C4-2B (cell line): ENCODE data around the gene ITGB5.

Source experiments
- ZFX ChIP-seq: fragments of 450-650 bp; IDR thresholded peaks from 2 replicates; pipeline ENCODE4 v1.6.1; 2017
- TF ChIP-seq, protein P1 (sequence below): fragments of 450-650 bp; conservative IDR thresholded peaks from 2 replicates; pipeline ENCODE4 v1.5.1; 2017; ENCODE audit warnings: mild to moderate bottlenecking

DNA sequence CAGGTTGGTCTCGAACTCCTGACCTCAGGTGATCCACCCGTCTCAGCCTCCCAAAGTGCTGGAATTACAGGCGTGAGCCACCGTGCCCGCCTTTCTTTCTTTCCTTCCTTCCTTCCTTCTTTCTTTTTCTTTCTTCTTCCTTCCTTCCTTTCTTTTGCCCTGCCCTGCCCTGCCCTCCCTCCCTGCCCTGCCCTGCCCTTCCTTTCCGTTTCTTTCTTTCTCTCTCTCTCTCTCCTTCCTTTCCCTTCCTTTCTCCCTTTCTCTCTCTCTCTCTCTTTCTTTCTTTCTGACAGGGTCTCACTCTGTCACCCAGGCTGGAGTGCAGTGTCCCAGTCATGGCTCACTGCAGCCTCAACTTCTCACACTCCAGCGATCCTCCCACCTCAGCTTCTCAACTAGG, 82.3 kb downstream of the ITGB5 start:
- TF ChIP-seq, protein P1, sequence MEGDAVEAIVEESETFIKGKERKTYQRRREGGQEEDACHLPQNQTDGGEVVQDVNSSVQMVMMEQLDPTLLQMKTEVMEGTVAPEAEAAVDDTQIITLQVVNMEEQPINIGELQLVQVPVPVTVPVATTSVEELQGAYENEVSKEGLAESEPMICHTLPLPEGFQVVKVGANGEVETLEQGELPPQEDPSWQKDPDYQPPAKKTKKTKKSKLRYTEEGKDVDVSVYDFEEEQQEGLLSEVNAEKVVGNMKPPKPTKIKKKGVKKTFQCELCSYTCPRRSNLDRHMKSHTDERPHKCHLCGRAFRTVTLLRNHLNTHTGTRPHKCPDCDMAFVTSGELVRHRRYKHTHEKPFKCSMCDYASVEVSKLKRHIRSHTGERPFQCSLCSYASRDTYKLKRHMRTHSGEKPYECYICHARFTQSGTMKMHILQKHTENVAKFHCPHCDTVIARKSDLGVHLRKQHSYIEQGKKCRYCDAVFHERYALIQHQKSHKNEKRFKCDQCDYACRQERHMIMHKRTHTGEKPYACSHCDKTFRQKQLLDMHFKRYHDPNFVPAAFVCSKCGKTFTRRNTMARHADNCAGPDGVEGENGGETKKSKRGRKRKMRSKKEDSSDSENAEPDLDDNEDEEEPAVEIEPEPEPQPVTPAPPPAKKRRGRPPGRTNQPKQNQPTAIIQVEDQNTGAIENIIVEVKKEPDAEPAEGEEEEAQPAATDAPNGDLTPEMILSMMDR: no peak
- no peak for TF ChIP-seq ZFX
